Measurements from ENCODE around the gene CSNK2B.

DNA sequence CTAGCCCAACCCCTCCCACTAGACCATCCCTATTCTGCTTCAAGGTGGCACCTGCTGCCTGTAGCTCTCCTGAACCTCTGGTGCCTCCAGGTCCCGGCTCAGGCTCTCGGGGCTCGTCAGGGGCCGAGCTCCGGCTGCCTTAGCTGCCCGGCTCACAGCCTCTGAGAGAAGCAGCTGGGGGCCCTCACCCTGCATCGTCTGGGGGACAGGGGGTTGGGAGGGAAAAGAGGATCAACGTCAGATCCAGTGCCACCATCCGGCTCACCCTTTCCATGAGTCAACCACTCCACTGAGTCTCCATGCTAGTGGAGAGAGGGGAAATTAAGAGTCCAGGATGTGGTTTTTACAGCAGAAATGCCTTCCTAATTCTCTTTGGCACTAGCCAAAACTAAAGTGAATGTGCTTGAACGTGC is 26.4 kb upstream of the CSNK2B start:
- TF ChIP-seq JUNB (IDR thresholded peaks at IDR 0.05), result no peak
- TF ChIP-seq, protein P1, sequence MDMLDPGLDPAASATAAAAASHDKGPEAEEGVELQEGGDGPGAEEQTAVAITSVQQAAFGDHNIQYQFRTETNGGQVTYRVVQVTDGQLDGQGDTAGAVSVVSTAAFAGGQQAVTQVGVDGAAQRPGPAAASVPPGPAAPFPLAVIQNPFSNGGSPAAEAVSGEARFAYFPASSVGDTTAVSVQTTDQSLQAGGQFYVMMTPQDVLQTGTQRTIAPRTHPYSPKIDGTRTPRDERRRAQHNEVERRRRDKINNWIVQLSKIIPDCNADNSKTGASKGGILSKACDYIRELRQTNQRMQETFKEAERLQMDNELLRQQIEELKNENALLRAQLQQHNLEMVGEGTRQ (IDR thresholded peaks at IDR 0.05), result no peak
- TF ChIP-seq POLR2A (IDR thresholded peaks at IDR 0.05; ENCODE audit: low read length), result no peak
- TF ChIP-seq, protein P2, sequence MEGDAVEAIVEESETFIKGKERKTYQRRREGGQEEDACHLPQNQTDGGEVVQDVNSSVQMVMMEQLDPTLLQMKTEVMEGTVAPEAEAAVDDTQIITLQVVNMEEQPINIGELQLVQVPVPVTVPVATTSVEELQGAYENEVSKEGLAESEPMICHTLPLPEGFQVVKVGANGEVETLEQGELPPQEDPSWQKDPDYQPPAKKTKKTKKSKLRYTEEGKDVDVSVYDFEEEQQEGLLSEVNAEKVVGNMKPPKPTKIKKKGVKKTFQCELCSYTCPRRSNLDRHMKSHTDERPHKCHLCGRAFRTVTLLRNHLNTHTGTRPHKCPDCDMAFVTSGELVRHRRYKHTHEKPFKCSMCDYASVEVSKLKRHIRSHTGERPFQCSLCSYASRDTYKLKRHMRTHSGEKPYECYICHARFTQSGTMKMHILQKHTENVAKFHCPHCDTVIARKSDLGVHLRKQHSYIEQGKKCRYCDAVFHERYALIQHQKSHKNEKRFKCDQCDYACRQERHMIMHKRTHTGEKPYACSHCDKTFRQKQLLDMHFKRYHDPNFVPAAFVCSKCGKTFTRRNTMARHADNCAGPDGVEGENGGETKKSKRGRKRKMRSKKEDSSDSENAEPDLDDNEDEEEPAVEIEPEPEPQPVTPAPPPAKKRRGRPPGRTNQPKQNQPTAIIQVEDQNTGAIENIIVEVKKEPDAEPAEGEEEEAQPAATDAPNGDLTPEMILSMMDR (IDR thresholded peaks at IDR 0.05), result no peak
- TF ChIP-seq SREBF2 (IDR thresholded peaks at IDR 0.05), result no peak
- TF ChIP-seq, protein P3, sequence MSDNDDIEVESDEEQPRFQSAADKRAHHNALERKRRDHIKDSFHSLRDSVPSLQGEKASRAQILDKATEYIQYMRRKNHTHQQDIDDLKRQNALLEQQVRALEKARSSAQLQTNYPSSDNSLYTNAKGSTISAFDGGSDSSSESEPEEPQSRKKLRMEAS (IDR thresholded peaks at IDR 0.05), result no peak
- no peak for TF ChIP-seq BHLHE40 (IDR thresholded peaks at IDR 0.05; ENCODE audit: low read depth, low read length)
- no peak for TF ChIP-seq CEBPB (IDR thresholded peaks at IDR 0.05)
- TF ChIP-seq KDM5A (IDR thresholded peaks at IDR 0.05), result no peak
- no peak for TF ChIP-seq RAD21 (conservative IDR thresholded peaks at IDR 0.05 in 1 of 2, IDR thresholded peaks at IDR 0.05 in 1 of 2)
- TF ChIP-seq RCOR1 (IDR thresholded peaks at IDR 0.05; ENCODE audit: low read depth, low read length), result no peak
- TF ChIP-seq ESRRA (IDR thresholded peaks at IDR 0.05; ENCODE audit: borderline replicate concordance, low read length), result no peak
- TF ChIP-seq TP53 (CRISPR knock-in tag; IDR thresholded peaks at IDR 0.05), result no peak
- no peak for TF ChIP-seq CHD2 (IDR thresholded peaks at IDR 0.05; ENCODE audit: low read length, partially characterized antibody)
